Stimulated activated CD4-positive, alpha-beta T cell treated with anti-CD3 and anti-CD28 coated beads, Interleukin-2, amount 100 ng/mL, for 48 hours (primary cell): ENCODE results near the gene PHTF2.
"Not testable (repeated sequence)": the region's sequence is repeated elsewhere in the genome, so short reads cannot be mapped to it uniquely, and the experiment has no call there.

Source experiments
- DNase-seq, 2 donors: peaks; one replicate each; pipeline ENCODE4 v3.0.0-alpha.2; 2020

Gene PHTF2

GRCh38 chr7:77944183-77945182 lies 145.9 kb downstream of the PHTF2 start:
- no peak for DNase-seq

GRCh38 chr7:77950548-77950947 lies 152.0 kb downstream of the PHTF2 start:
- no peak for DNase-seq

GRCh38 chr7:77954773-77955555 lies 156.4 kb downstream of the PHTF2 start:
- DNase-seq = no peak

GRCh38 chr7:77958436-77958835 lies 159.9 kb downstream of the PHTF2 start:
- DNase-seq = no peak

GRCh38 chr7:77959080-77959479 lies 160.5 kb downstream of the PHTF2 start:
- no peak for DNase-seq

GRCh38 chr7:77960336-77960735 lies 161.8 kb downstream of the PHTF2 start:
- no peak for DNase-seq

- no peak for DNase-seq
Measured at GRCh38 chr7:77967429-77967828, 168.9 kb downstream of the PHTF2 start.

GRCh38 chr7:77971726-77972125 lies 173.2 kb downstream of the PHTF2 start:
- DNase-seq = no peak

GRCh38 chr7:77975672-77976480 lies 177.3 kb downstream of the PHTF2 start:
- no peak for DNase-seq

GRCh38 chr7:77979219-77979618 lies 180.6 kb downstream of the PHTF2 start:
- no peak for DNase-seq

- no peak for DNase-seq
Measured at GRCh38 chr7:77980087-77980713, 181.6 kb downstream of the PHTF2 start.

- peak; percentile 6 to 19 for DNase-seq
Measured at GRCh38 chr7:77982926-77983550, 184.5 kb downstream of the PHTF2 start.

GRCh38 chr7:77983973-77984372 lies 185.4 kb downstream of the PHTF2 start:
- DNase-seq = no peak

- DNase-seq = no peak
Measured at GRCh38 chr7:77985232-77985973, 186.8 kb downstream of the PHTF2 start.

- DNase-seq = no peak
Measured at GRCh38 chr7:77985974-77986339, 187.4 kb downstream of the PHTF2 start.

- peak in 1 of 2 donors; percentile 17 for DNase-seq
Measured at GRCh38 chr7:77989981-77990566, 191.5 kb downstream of the PHTF2 start.

- DNase-seq = no peak
Measured at GRCh38 chr7:77991656-77992055, 193.1 kb downstream of the PHTF2 start.

- no peak for DNase-seq
Measured at GRCh38 chr7:77993838-77994237, 195.3 kb downstream of the PHTF2 start.

GRCh38 chr7:77995717-77996116 lies 197.1 kb downstream of the PHTF2 start:
- no peak for DNase-seq

- DNase-seq = not testable (repeated sequence)
Measured at GRCh38 chr7:77999168-77999567, 200.6 kb downstream of the PHTF2 start.

- no peak for DNase-seq
Measured at GRCh38 chr7:78002021-78002420, 203.4 kb downstream of the PHTF2 start.
